K562 (cell line): ENCODE data around the gene TMIGD1. TPM values are rescaled to one million over a fixed set of nuclear protein-coding genes. Genes with fewer than 3 reads are reported as not detected.

Source experiments
- CHD1 ChIP-seq: fragments of 200-600 bp; sonication (generic); IDR thresholded peaks from one replicate; pipeline ENCODE4 v1.6.1; 2012; ENCODE audit warnings: mild to moderate bottlenecking, moderate library complexity, low read length, inconsistent platforms
- CTCF ChIP-seq, 3 experiments: IDR thresholded peaks in 2 of 3; conservative IDR thresholded peaks in 1 of 3; 2 replicates each; pipeline ENCODE4 v1.5.1; 2011 to 2012; ENCODE audit warnings: low read length in 3 of 3, mild to moderate bottlenecking in 3 of 3, control low read depth in 2 of 3, improper control_type of control experiment in 1 of 3, inconsistent platforms in 1 of 3, low read depth in 1 of 3, mixed read lengths in 1 of 3, moderate library complexity in 1 of 3; ENCODE audit not compliant: insufficient read depth in 2 of 3
- HNRNPL ChIP-seq: fragments of 200-400 bp; formaldehyde crosslinking; IDR thresholded peaks from 2 replicates; pipeline ENCODE4 v1.6.1; 2017; ENCODE audit warnings: low read depth, mild to moderate bottlenecking, low read length
- L3MBTL2 ChIP-seq: fragments of 450-650 bp; IDR thresholded peaks from 2 replicates; pipeline ENCODE4 v1.6.1; 2016; ENCODE audit warnings: mild to moderate bottlenecking, moderate library complexity
- MGA ChIP-seq: fragments of 450-650 bp; IDR thresholded peaks from 2 replicates; pipeline ENCODE4 v1.6.1; 2016; ENCODE audit warnings: mild to moderate bottlenecking, moderate library complexity
- RNF219 ChIP-seq: fragments of 250-450 bp; sonication (Bioruptor Pico); IDR thresholded peaks from 2 replicates; pipeline ENCODE4 v1.5.0; 2022; ENCODE audit warnings: mild to moderate bottlenecking
- SAP30 ChIP-seq: fragments of 200-600 bp; sonication (generic); IDR thresholded peaks from 2 replicates; pipeline ENCODE4 v1.6.1; 2012; ENCODE audit warnings: borderline replicate concordance, low read depth, mild to moderate bottlenecking, moderate library complexity, low read length, control low read depth, inconsistent platforms; ENCODE audit not compliant: insufficient read depth, poor library complexity, severe bottlenecking
- ZBTB8A ChIP-seq: fragments of 450-650 bp; IDR thresholded peaks from 2 replicates; pipeline ENCODE4 v1.6.1; 2018; ENCODE audit warnings: mild to moderate bottlenecking, moderate library complexity; ENCODE audit not compliant: partially characterized antibody
- ZNF445 ChIP-seq: fragments of 250-450 bp; sonication (Bioruptor Pico); IDR thresholded peaks from 2 replicates; pipeline ENCODE4 v1.4.0; 2020; ENCODE audit warnings: low read depth, mild to moderate bottlenecking, moderate library complexity
- polyA plus RNA-seq, 8 experiments: library from polyadenylated mRNA; depleted of rRNA in 4 of 8; stranded (reverse) in 5 of 8; unstranded in 3 of 8; fragments of >200 nt; fragmentation: Nextera tagmentation in 2 of 8; fragmentation: Illumina TruSeq in 1 of 8; extraction: Ambion mirVana in 2 of 8; extraction: Trizol in 1 of 8; gene quantifications; 2 replicates each; pipeline versions ENCODE4 v1.2.1 to v1.2.3, GENCODE V29; 2011 to 2014; ENCODE audit warnings: inconsistent platforms in 1 of 8, missing spikeins in 1 of 8
- total RNA-seq, 7 experiments: library from RNA; depleted of rRNA in 6 of 7; stranded (reverse); fragments of >200 nt in 6 of 7; fragmentation: Illumina TruSeq in 2 of 7; extraction: Trizol in 2 of 7; gene quantifications; 2 replicates each; pipeline versions ENCODE4 v1.2.1 to v1.2.3, GENCODE V29; 2011 to 2021; ENCODE audit warnings: low replicate concordance in 1 of 7

TMIGD1 gene
- total and polyA plus RNA-seq, 9 of the 15 experiments (the other 6 are each of a cell fraction or from before 2014, with no cell fraction given): not detected

GRCh38 chr17:30379303-30379902 lies 45.5 kb upstream of the TMIGD1 start (continued):
- peak; percentile 39; the same call in 1 of the 2 replicates for TF ChIP-seq MGA
- TF ChIP-seq HNRNPL: 0 out of 2 replicates have a peak, but pooled peaks have one; percentile 22
- TF ChIP-seq CTCF (IDR thresholded peaks at IDR 0.05 in 2 of 3, conservative IDR thresholded peaks at IDR 0.05 in 1 of 3; ENCODE audit: insufficient read depth in 2 of 3, low read depth in 1 of 3, low read length in 3 of 3): no peak
- no peak for TF ChIP-seq ZNF445 (CRISPR knock-in tag)
- peak; percentile 80 for TF ChIP-seq CHD1
- TF ChIP-seq RNF219 (CRISPR knock-in tag): no peak
- peak; percentile 55; the same call in 1 of the 2 replicates for TF ChIP-seq L3MBTL2
- TF ChIP-seq ZBTB8A: no peak
- TF ChIP-seq SAP30: peak; percentile 53
